Ishikawa (cell line): ENCODE results near the gene F13A1.

ENCODE experiments used
- CREB1 ChIP-seq: IDR thresholded peaks from 2 replicates; pipeline ENCODE4 v1.6.1; 2012; ENCODE audit warnings: low read depth
- EGR1 ChIP-seq: IDR thresholded peaks from 2 replicates; pipeline ENCODE4 v1.6.1; 2012
- EP300 ChIP-seq: IDR thresholded peaks from 2 replicates; pipeline ENCODE4 v1.6.1; 2012; ENCODE audit warnings: borderline replicate concordance
- FOXM1 ChIP-seq: IDR thresholded peaks from 2 replicates; pipeline ENCODE4 v1.6.1; 2012; ENCODE audit warnings: low read depth, borderline replicate concordance
- RAD21 ChIP-seq: IDR thresholded peaks from 2 replicates; pipeline ENCODE4 v1.6.1; 2012; ENCODE audit warnings: low read depth
- REST ChIP-seq: IDR thresholded peaks from 2 replicates; pipeline ENCODE4 v1.6.1; 2012; ENCODE audit warnings: low read depth, mild to moderate bottlenecking
- TAF1 ChIP-seq: IDR thresholded peaks from 2 replicates; pipeline ENCODE4 v1.6.1; 2012; ENCODE audit warnings: low read depth, mild to moderate bottlenecking
- USF1 ChIP-seq: IDR thresholded peaks from 2 replicates; pipeline ENCODE4 v1.6.1; 2012

- TF ChIP-seq EP300, result no peak
- TF ChIP-seq EGR1, result no peak
- no peak for TF ChIP-seq FOXM1
- no peak for TF ChIP-seq RAD21
- TF ChIP-seq USF1, result no peak
- no peak for TF ChIP-seq CREB1
- TF ChIP-seq TAF1, result no peak
- no peak for TF ChIP-seq REST
Measured at GRCh38 chr6:6210994-6211393, 109.5 kb downstream of the F13A1 start.
